ENCODE measurements around the gene CDH2. TPM values are rescaled to one million over a fixed set of nuclear protein-coding genes. Genes with fewer than 3 reads are reported as not detected.

The CDH2 gene
- total and polyA plus RNA-seq, 10 donors: 0.96 to 40.2 (median 24.6) TPM

GRCh38 chr18:28003451-28003850, 173.5 kb downstream of the CDH2 start:
- 87 to 96% (median 92%) methylated on average over 5 of the region's 5 CpGs for WGBS, 5 donors
- no peak overlapping the region for H3K27ac ChIP-seq
- intact Hi-C loops (cut with DNase I; ENCODE audit: low total_unique reads): no loop called here

GRCh38 chr18:28002841-28003240, 174.1 kb downstream of the CDH2 start:
- 78 to 85% (median 81%) methylated on average over 5 of the region's 5 CpGs for WGBS, 5 donors
- H3K27ac ChIP-seq: no peak overlapping the region
- H3K4me1 ChIP-seq: no peaks in the 10 kb centered on the region
- TF ChIP-seq CTCF (IDR thresholded peaks at IDR 0.05 in 8 of 11, conservative IDR thresholded peaks at IDR 0.05 in 3 of 11) (no peak), POLR2A (IDR thresholded peaks at IDR 0.05) (no peak), POLR2AphosphoS5 (IDR thresholded peaks at IDR 0.05) (no peak)
- H3K9me3 ChIP-seq: no peaks in the 10 kb centered on the region
- no peak for DNase-seq
- intact Hi-C loops (cut with DNase I; ENCODE audit: low total_unique reads): no loop called here
- no peak overlapping the region for H3K4me3 ChIP-seq
- no peaks in the 10 kb centered on the region for H3K36me3 ChIP-seq
- H3K27me3 ChIP-seq (replicated peaks in 1 of 7): no peaks in the 10 kb centered on the region

More at GRCh38 chr18:28003451-28003850, 173.5 kb downstream of the CDH2 start:
- no peak for TF ChIP-seq CTCF (IDR thresholded peaks at IDR 0.05 in 8 of 11, conservative IDR thresholded peaks at IDR 0.05 in 3 of 11)
- TF ChIP-seq POLR2A (IDR thresholded peaks at IDR 0.05): no peak
- TF ChIP-seq POLR2AphosphoS5 (IDR thresholded peaks at IDR 0.05): no peak
- H3K36me3 ChIP-seq: no peaks in the 10 kb centered on the region
- no peaks in the 10 kb centered on the region for H3K4me1 ChIP-seq
- H3K27me3 ChIP-seq (replicated peaks in 1 of 7): no peaks in the 10 kb centered on the region
- DNase-seq: no peak
- no peak overlapping the region for H3K4me3 ChIP-seq
- H3K9me3 ChIP-seq: no peaks in the 10 kb centered on the region

GRCh38 chr18:27996801-27997272, 180.1 kb downstream of the CDH2 start:
- no peaks in the 10 kb centered on the region for H3K36me3 ChIP-seq
- intact Hi-C loops (cut with DNase I; ENCODE audit: low total_unique reads): no loop called here
- no peak overlapping the region for H3K4me3 ChIP-seq
- no peaks in the 10 kb centered on the region for H3K4me1 ChIP-seq
- no peak for DNase-seq
- H3K27ac ChIP-seq: no peak overlapping the region
- TF ChIP-seq CTCF (IDR thresholded peaks at IDR 0.05 in 8 of 11, conservative IDR thresholded peaks at IDR 0.05 in 3 of 11) (no peak), POLR2AphosphoS5 (IDR thresholded peaks at IDR 0.05) (no peak), POLR2A (IDR thresholded peaks at IDR 0.05) (no peak)
- 81 to 89% (median 85%) methylated on average over 3 of the region's 3 CpGs for WGBS, 5 donors
- H3K9me3 ChIP-seq: no peaks in the 10 kb centered on the region
- H3K27me3 ChIP-seq (replicated peaks in 1 of 7): no peaks in the 10 kb centered on the region

GRCh38 chr18:27995770-27996502, 181.0 kb downstream of the CDH2 start:
- no peaks in the 10 kb centered on the region for H3K4me1 ChIP-seq
- no peaks in the 10 kb centered on the region for H3K27me3 ChIP-seq (replicated peaks in 1 of 7)
- no peak overlapping the region for H3K4me3 ChIP-seq
- intact Hi-C loops (cut with DNase I; ENCODE audit: low total_unique reads): no loop called here
- no peak overlapping the region for H3K27ac ChIP-seq
- no peaks in the 10 kb centered on the region for H3K9me3 ChIP-seq
- 86 to 97% (median 90%) methylated on average over 6 of the region's 6 CpGs for WGBS, 5 donors
- no peaks in the 10 kb centered on the region for H3K36me3 ChIP-seq
- DNase-seq: no peak
- TF ChIP-seq CTCF (IDR thresholded peaks at IDR 0.05 in 8 of 11, conservative IDR thresholded peaks at IDR 0.05 in 3 of 11) (no peak), POLR2AphosphoS5 (IDR thresholded peaks at IDR 0.05) (no peak), POLR2A (IDR thresholded peaks at IDR 0.05) (no peak)
